H1 (cell line): ENCODE results near the gene MIF. TPM values are rescaled to one million over a fixed set of nuclear protein-coding genes. Genes with fewer than 3 reads are reported as not detected.

Experiments used
- CHD7 ChIP-seq: fragments of 300-600 bp; sonication (generic); IDR thresholded peaks from 2 replicates; pipeline ENCODE4 v1.7.1; 2012; ENCODE audit warnings: low read length, moderate library complexity, mild to moderate bottlenecking, inconsistent platforms; ENCODE audit not compliant: insufficient replicate concordance
- CREB1 ChIP-seq: IDR thresholded peaks from 2 replicates; pipeline ENCODE4 v1.6.1; 2012; ENCODE audit warnings: inconsistent platforms
- NANOG ChIP-seq: IDR thresholded peaks from 2 replicates; pipeline ENCODE4 v1.6.1; 2011; ENCODE audit warnings: low read length, low read depth, mild to moderate bottlenecking, inconsistent platforms; ENCODE audit not compliant: insufficient read depth, poor library complexity, severe bottlenecking
- SIX5 ChIP-seq: IDR thresholded peaks from 2 replicates; pipeline ENCODE4 v1.6.1; 2011; ENCODE audit warnings: mild to moderate bottlenecking, low read depth, low read length
- SP1 ChIP-seq: IDR thresholded peaks from 2 replicates; pipeline ENCODE4 v1.6.1; 2011; ENCODE audit warnings: low read depth, low read length
- SP2 ChIP-seq: IDR thresholded peaks from 2 replicates; pipeline ENCODE4 v1.6.1; 2012; ENCODE audit warnings: mild to moderate bottlenecking, low read length, inconsistent platforms
- TEAD4 ChIP-seq: IDR thresholded peaks from 2 replicates; pipeline ENCODE4 v1.6.1; 2012; ENCODE audit warnings: low read depth, low read length, inconsistent platforms, mixed read lengths
- polyA plus RNA-seq, 7 experiments: library from polyadenylated mRNA; depleted of rRNA in 3 of 7; stranded (reverse) in 5 of 7; unstranded in 2 of 7; fragments of >200 nt in 5 of 7; fragments of 200-250 nt in 2 of 7; gene quantifications; 1 replicate in 5 of 7; 2 replicates in 1 of 7; 4 replicates in 1 of 7; pipeline versions ENCODE4 v1.2.1 to v1.2.3, GENCODE V29; 2011 to 2013; ENCODE audit warnings: missing spikeins in 2 of 7, mixed read lengths in 2 of 7
- total RNA-seq: library from RNA; stranded (reverse); fragmentation: NEBNext Ultra II Directional; extraction: Animal tissue kit (Norgen Biotek cat#: 25700); gene quantifications from 2 replicates; pipeline ENCODE4 v1.2.1, GENCODE V29; 2021

MIF gene
- total and polyA plus RNA-seq, 2 of the 8 experiments (the other 6 are each of a cell fraction or from before 2014, with no cell fraction given) = 1,082 to 1,870 TPM

DNA sequence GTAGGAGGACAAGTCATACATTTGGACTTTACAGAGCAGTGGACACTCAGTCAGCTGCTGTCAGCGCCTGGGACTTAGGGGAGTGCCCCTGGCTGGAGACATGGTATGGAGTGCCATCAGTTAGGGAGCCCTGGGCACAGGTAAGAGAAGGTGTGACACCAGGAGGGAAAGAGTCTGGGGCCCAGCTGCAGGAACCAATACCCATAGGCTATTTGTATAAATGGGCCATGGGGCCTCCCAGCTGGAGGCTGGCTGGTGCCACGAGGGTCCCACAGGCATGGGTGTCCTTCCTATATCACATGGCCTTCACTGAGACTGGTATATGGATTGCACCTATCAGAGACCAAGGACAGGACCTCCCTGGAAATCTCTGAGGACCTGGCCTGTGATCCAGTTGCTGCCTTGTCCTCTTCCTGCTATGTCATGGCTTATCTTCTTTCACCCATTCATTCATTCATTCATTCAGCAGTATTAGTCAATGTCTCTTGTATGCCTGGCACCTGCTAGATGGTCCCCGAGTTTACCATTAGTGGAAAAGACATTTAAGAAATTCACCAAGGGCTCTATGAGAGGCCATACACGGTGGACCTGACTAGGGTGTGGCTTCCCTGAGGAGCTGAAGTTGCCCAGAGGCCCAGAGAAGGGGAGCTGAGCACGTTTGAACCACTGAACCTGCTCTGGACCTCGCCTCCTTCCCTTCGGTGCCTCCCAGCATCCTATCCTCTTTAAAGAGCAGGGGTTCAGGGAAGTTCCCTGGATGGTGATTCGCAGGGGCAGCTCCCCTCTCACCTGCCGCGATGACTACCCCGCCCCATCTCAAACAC, 850 bp upstream of the MIF start (continued):
- TF ChIP-seq NANOG = no peak
- no peak for TF ChIP-seq SP2
- no peak for TF ChIP-seq SP1
- no peak for TF ChIP-seq SIX5
- TF ChIP-seq CHD7 = no peak
- no peak for TF ChIP-seq TEAD4
- no peak for TF ChIP-seq CREB1
